Large intestine (tissue), 12 donors: Measurements from ENCODE around the gene LTBP1. TPM values are rescaled to one million over a fixed set of nuclear protein-coding genes. Genes with fewer than 3 reads are reported as not detected.

Experiments
- DNase-seq, 2 donors: peaks; one replicate each; pipeline versions ENCODE4 v3.0.0 to v3.0.0-alpha.2; 2013
- H3K27ac ChIP-seq: one replicate; pipeline ENCODE4 v1.5.1; 2013; ENCODE audit warnings: low read length
- H3K27me3 ChIP-seq: 2 replicates; pipeline ENCODE4 v1.6.1; 2013; ENCODE audit warnings: low read length; ENCODE audit not compliant: control insufficient read depth, insufficient read depth
- H3K36me3 ChIP-seq: 2 replicates; pipeline ENCODE4 v1.6.1; 2013; ENCODE audit warnings: low read length; ENCODE audit not compliant: control insufficient read depth, insufficient read depth
- H3K4me1 ChIP-seq: one replicate; pipeline ENCODE4 v1.6.1; 2013; ENCODE audit warnings: low read length; ENCODE audit not compliant: control insufficient read depth, insufficient read depth
- H3K4me3 ChIP-seq: one replicate; pipeline ENCODE4 v1.5.1; 2013; ENCODE audit warnings: low read length
- H3K9me3 ChIP-seq: one replicate; pipeline ENCODE4 v1.6.1; 2013; ENCODE audit warnings: mild to moderate bottlenecking, low read depth, low read length, moderate library complexity; ENCODE audit not compliant: control insufficient read depth
- WGBS: methylation state at CpG from one replicate; pipeline ENCODE4 v1.1.5; 2013; ENCODE audit warnings: low lambda C conversion rate; ENCODE audit not compliant: insufficient coverage; 5-methylcytosine and 5-hydroxymethylcytosine counted together
- long read RNA-seq, 11 donors: transcript quantifications; one replicate each; lab custom pipeline, GENCODE V29; 2026
- polyA plus RNA-seq: library from polyadenylated mRNA; unstranded; fragments of 120-200 nt; gene quantifications from one replicate; pipeline ENCODE4 v1.2.1, GENCODE V29; 2013

Gene LTBP1
- polyA plus RNA-seq = 22.9 TPM
- long read RNA-seq, donor 1, full-length matches to known transcripts = 1 of 1 reads
- long read RNA-seq, donor 1, partial matches to known transcripts = 0 of 1 reads
- long read RNA-seq, donor 1, other reads (novel, unspliced or antisense) = 0 of 1 reads
- long read RNA-seq, donor 2, full-length matches to known transcripts = 1 of 6 reads
- long read RNA-seq, donor 2, partial matches to known transcripts = 5 of 6 reads
- long read RNA-seq, donor 2, other reads (novel, unspliced or antisense) = 0 of 6 reads
- long read RNA-seq, donor 3 = 0 reads
- long read RNA-seq, donor 4 = 0 reads
- long read RNA-seq, donor 5 = 0 reads
- long read RNA-seq, donor 6, full-length matches to known transcripts = 1 of 8 reads
- long read RNA-seq, donor 6, partial matches to known transcripts = 7 of 8 reads
- long read RNA-seq, donor 6, other reads (novel, unspliced or antisense) = 0 of 8 reads
- long read RNA-seq, donor 7, full-length matches to known transcripts = 1 of 30 reads
- long read RNA-seq, donor 7, partial matches to known transcripts = 29 of 30 reads
- long read RNA-seq, donor 7, other reads (novel, unspliced or antisense) = 0 of 30 reads
- long read RNA-seq, donor 8, partial matches to known transcripts = 8 of 8 reads
- long read RNA-seq, donor 8, other reads (novel, unspliced or antisense) = 0 of 8 reads
- long read RNA-seq, donor 9, partial matches to known transcripts = 11 of 11 reads
- long read RNA-seq, donor 9, other reads (novel, unspliced or antisense) = 0 of 11 reads
- long read RNA-seq, donor 10, full-length matches to known transcripts = 1 of 9 reads
- long read RNA-seq, donor 10, partial matches to known transcripts = 8 of 9 reads
- long read RNA-seq, donor 10, other reads (novel, unspliced or antisense) = 0 of 9 reads
- long read RNA-seq, donor 11, full-length matches to known transcripts = 1 of 1 reads
- long read RNA-seq, donor 11, partial matches to known transcripts = 0 of 1 reads
- long read RNA-seq, donor 11, other reads (novel, unspliced or antisense) = 0 of 1 reads

- WGBS = no CpG with 5 or more reads among the region's 68 CpGs
- DNase-seq = peak; percentile 58 to 68
- peak within 1 kb of the TSS; percentile 33 for H3K27ac ChIP-seq
- H3K4me1 ChIP-seq = no peaks in the 10 kb centered on the region
- H3K9me3 ChIP-seq = no peaks in the 10 kb centered on the region
- no peaks in the 10 kb centered on the region for H3K36me3 ChIP-seq
- peaks cover 13% of the 10 kb centered on the region for H3K27me3 ChIP-seq
- H3K4me3 ChIP-seq = peak within 1 kb of the TSS; percentile 62
Measured at GRCh38 chr2:32946314-32947075, at the start of gene LTBP1. TSS of gene LTBP1 (plus strand) at chr2:32946953. CDS start at chr2:32947325, 372 bp downstream.

GRCh38 chr2:32900246-32900973, 46.3 kb upstream of the LTBP1 start:
- no peaks in the 10 kb centered on the region for H3K36me3 ChIP-seq
- 91% methylated on average over 4 of the region's 12 CpGs for WGBS
- H3K27ac ChIP-seq = no peak overlapping the region
- peaks cover 12% of the 10 kb centered on the region for H3K27me3 ChIP-seq
- no peak for DNase-seq
- H3K4me1 ChIP-seq = no peaks in the 10 kb centered on the region
- no peaks in the 10 kb centered on the region for H3K9me3 ChIP-seq
- no peak overlapping the region for H3K4me3 ChIP-seq

GRCh38 chr2:32901313-32901712, 45.4 kb upstream of the LTBP1 start:
- Histone ChIP-seq H3K4me3 (no peak overlapping the region), H3K27ac (no peak overlapping the region), H3K4me1 (no peaks in the 10 kb centered on the region), H3K9me3 (no peaks in the 10 kb centered on the region), H3K27me3 (peaks cover 12% of the 10 kb centered on the region), H3K36me3 (no peaks in the 10 kb centered on the region)
- WGBS = no CpG with 5 or more reads among the region's 7 CpGs
- DNase-seq = no peak

GRCh38 chr2:32902174-32902573, 44.6 kb upstream of the LTBP1 start:
- no CpG with 5 or more reads among the region's 1 CpG for WGBS
- H3K36me3 ChIP-seq = no peaks in the 10 kb centered on the region
- H3K4me3 ChIP-seq = no peak overlapping the region
- no peak for DNase-seq
- H3K27me3 ChIP-seq = peaks cover 12% of the 10 kb centered on the region
- H3K9me3 ChIP-seq = no peaks in the 10 kb centered on the region
- H3K4me1 ChIP-seq = no peaks in the 10 kb centered on the region
- no peak overlapping the region for H3K27ac ChIP-seq

GRCh38 chr2:32902986-32903385, 43.8 kb upstream of the LTBP1 start:
- no peak for DNase-seq
- peaks cover 12% of the 10 kb centered on the region for H3K27me3 ChIP-seq
- no peaks in the 10 kb centered on the region for H3K9me3 ChIP-seq
- H3K4me3 ChIP-seq = no peak overlapping the region
- H3K4me1 ChIP-seq = no peaks in the 10 kb centered on the region
- no peak overlapping the region for H3K27ac ChIP-seq
- whole genome bisulfite sequencing = 33% methylated on average over 1 of the region's 4 CpGs
- no peaks in the 10 kb centered on the region for H3K36me3 ChIP-seq

- WGBS = 100% methylated on average over 1 of the region's 3 CpGs
- Histone ChIP-seq H3K4me3 (no peak overlapping the region), H3K9me3 (no peaks in the 10 kb centered on the region), H3K36me3 (no peaks in the 10 kb centered on the region), H3K27ac (no peak overlapping the region), H3K4me1 (no peaks in the 10 kb centered on the region), H3K27me3 (peaks cover 12% of the 10 kb centered on the region)
- DNase-seq = no peak
Measured at GRCh38 chr2:32904074-32904473, 42.7 kb upstream of the LTBP1 start.

GRCh38 chr2:32904751-32905150, 42.0 kb upstream of the LTBP1 start:
- WGBS = no CpG with 5 or more reads among the region's 3 CpGs
- DNase-seq = no peak
- no peaks in the 10 kb centered on the region for H3K4me1 ChIP-seq
- H3K36me3 ChIP-seq = no peaks in the 10 kb centered on the region
- H3K27ac ChIP-seq = no peak overlapping the region
- peaks cover 12% of the 10 kb centered on the region for H3K27me3 ChIP-seq
- no peaks in the 10 kb centered on the region for H3K9me3 ChIP-seq
- H3K4me3 ChIP-seq = no peak overlapping the region

GRCh38 chr2:32905270-32905669, 41.5 kb upstream of the LTBP1 start:
- H3K36me3 ChIP-seq = no peaks in the 10 kb centered on the region
- no peak overlapping the region for H3K27ac ChIP-seq
- no peak for DNase-seq
- no peak overlapping the region for H3K4me3 ChIP-seq
- H3K9me3 ChIP-seq = no peaks in the 10 kb centered on the region
- WGBS = 50% methylated on average over 1 of the region's 3 CpGs
- no peaks in the 10 kb centered on the region for H3K4me1 ChIP-seq
- H3K27me3 ChIP-seq = peaks cover 8% of the 10 kb centered on the region

GRCh38 chr2:32910883-32911598, 35.7 kb upstream of the LTBP1 start:
- WGBS = no CpG with 5 or more reads among the region's 8 CpGs
- Histone ChIP-seq H3K27me3 (no peaks in the 10 kb centered on the region), H3K4me3 (no peak overlapping the region), H3K9me3 (no peaks in the 10 kb centered on the region), H3K27ac (no peak overlapping the region), H3K4me1 (no peaks in the 10 kb centered on the region), H3K36me3 (no peaks in the 10 kb centered on the region)
- no peak for DNase-seq
